Gastroesophageal sphincter (tissue), 3 donors: Measurements from ENCODE around the gene MPRIP.

ENCODE experiments used
- POLR2AphosphoS5 ChIP-seq: sonication (generic); formaldehyde crosslinking; IDR thresholded peaks from one replicate; pipeline ENCODE4 v1.6.1; 2017; ENCODE audit warnings: antibody characterized with exemption
- TF ChIP-seq, protein P1 (sequence below), 4 experiments: fragments of 200-600 bp in 2 of 4; fragments of 450-650 bp in 2 of 4; sonication (generic) in 1 of 4; IDR thresholded peaks; one replicate each; pipeline ENCODE4 v1.5.1; 2017 to 2019; ENCODE audit warnings: antibody characterized with exemption in 4 of 4, mild to moderate bottlenecking in 2 of 4, moderate library complexity in 2 of 4

DNA sequence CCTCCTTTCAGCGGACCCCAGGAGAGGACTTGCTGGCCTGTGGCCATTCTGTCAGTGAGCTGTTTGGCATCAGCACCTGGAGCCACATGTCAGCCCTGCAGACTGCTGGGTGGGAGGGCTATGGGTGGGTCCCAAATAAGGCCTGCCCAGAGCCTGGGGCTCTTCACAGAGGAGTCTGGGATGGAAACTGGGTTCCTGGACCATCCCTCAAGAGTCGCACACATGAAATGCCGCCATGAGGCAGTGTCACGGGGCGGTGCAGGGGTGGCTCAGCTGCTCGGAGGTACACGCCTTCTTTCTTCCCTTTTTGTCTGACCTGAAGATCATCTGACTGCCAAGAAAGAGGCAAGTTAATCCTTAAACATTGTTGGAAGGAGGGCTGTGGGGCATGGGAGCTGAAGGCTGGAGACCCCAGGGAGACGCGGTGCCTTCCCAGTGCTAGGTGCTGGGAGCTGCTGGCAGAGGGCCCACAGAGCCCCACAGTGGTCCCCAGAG, 14.8 kb downstream of the MPRIP start:
- TF ChIP-seq, protein P1, sequence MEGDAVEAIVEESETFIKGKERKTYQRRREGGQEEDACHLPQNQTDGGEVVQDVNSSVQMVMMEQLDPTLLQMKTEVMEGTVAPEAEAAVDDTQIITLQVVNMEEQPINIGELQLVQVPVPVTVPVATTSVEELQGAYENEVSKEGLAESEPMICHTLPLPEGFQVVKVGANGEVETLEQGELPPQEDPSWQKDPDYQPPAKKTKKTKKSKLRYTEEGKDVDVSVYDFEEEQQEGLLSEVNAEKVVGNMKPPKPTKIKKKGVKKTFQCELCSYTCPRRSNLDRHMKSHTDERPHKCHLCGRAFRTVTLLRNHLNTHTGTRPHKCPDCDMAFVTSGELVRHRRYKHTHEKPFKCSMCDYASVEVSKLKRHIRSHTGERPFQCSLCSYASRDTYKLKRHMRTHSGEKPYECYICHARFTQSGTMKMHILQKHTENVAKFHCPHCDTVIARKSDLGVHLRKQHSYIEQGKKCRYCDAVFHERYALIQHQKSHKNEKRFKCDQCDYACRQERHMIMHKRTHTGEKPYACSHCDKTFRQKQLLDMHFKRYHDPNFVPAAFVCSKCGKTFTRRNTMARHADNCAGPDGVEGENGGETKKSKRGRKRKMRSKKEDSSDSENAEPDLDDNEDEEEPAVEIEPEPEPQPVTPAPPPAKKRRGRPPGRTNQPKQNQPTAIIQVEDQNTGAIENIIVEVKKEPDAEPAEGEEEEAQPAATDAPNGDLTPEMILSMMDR (IDR thresholded peaks at IDR 0.05), result no peak
- TF ChIP-seq POLR2AphosphoS5, result no peak
